HCT116 (cell line): ENCODE results near the gene NAA25.

Source experiments
- CTCF ChIP-seq, 3 experiments: fragments of 200-600 bp in 1 of 3; sonication (generic) in 1 of 3; IDR thresholded peaks in 2 of 3; conservative IDR thresholded peaks in 1 of 3; 2 replicates each; pipeline ENCODE4 v1.5.1; 2012 to 2017; ENCODE audit warnings: low read depth in 2 of 3, low read length in 2 of 3, antibody characterized with exemption in 1 of 3, borderline replicate concordance in 1 of 3, control low read depth in 1 of 3, mild to moderate bottlenecking in 1 of 3, mixed read lengths in 1 of 3, mixed run types in 1 of 3, moderate library complexity in 1 of 3; ENCODE audit not compliant: insufficient read depth in 1 of 3
- POLR2A ChIP-seq: IDR thresholded peaks from 2 replicates; pipeline ENCODE4 v1.7.0; 2011; ENCODE audit warnings: borderline replicate concordance; ENCODE audit not compliant: insufficient read depth, insufficient read length; ENCODE audit errors: extremely low read depth
- RAD21 ChIP-seq: IDR thresholded peaks from 2 replicates; pipeline ENCODE4 v1.6.1; 2012; ENCODE audit warnings: low read depth, mild to moderate bottlenecking

- TF ChIP-seq POLR2A (no peak), RAD21 (no peak), CTCF (IDR thresholded peaks at IDR 0.05 in 2 of 3, conservative IDR thresholded peaks at IDR 0.05 in 1 of 3; ENCODE audit: borderline replicate concordance in 1 of 3, insufficient read depth in 1 of 3, low read depth in 2 of 3, low read length in 2 of 3) (no peak)
These were observed 92.6 kb downstream of the NAA25 start for GRCh38 chr12:112015938-112016337.
